NT2/D1 (cell line): ENCODE data around the gene FBLN2.

Source experiments
- DNase-seq: peaks from one replicate; pipeline ENCODE4 v3.0.0-alpha.2; 2011; ENCODE audit warnings: low read depth, low spot score
- H3K27me3 ChIP-seq: 2 replicates; pipeline ENCODE4 v1.6.0; 2011; ENCODE audit warnings: mild to moderate bottlenecking; ENCODE audit not compliant: insufficient read length, insufficient read depth
- H3K36me3 ChIP-seq: 2 replicates; pipeline ENCODE4 v1.6.1; 2011; ENCODE audit warnings: mild to moderate bottlenecking, low read length, mixed read lengths; ENCODE audit not compliant: insufficient read depth, insufficient read length
- H3K4me1 ChIP-seq: 2 replicates; pipeline ENCODE4 v1.5.1; 2011; ENCODE audit not compliant: insufficient read depth, insufficient read length
- H3K4me3 ChIP-seq: 2 replicates; pipeline ENCODE4 v1.5.1; 2011; ENCODE audit warnings: low read depth; ENCODE audit not compliant: insufficient read length
- H3K9ac ChIP-seq: 2 replicates; pipeline ENCODE4 v1.6.0; 2011; ENCODE audit warnings: low read depth; ENCODE audit not compliant: insufficient read length
- H3K9me3 ChIP-seq: 2 replicates; pipeline ENCODE4 v1.5.1; 2011; ENCODE audit warnings: mild to moderate bottlenecking, low read length; ENCODE audit not compliant: insufficient read depth
- SUZ12 ChIP-seq: IDR thresholded peaks from 2 replicates; pipeline ENCODE4 v1.6.1; 2011; ENCODE audit not compliant: insufficient read length, insufficient read depth; ENCODE audit errors: extremely low read depth
- YY1 ChIP-seq: IDR thresholded peaks from 2 replicates; pipeline ENCODE4 v1.6.1; 2011; ENCODE audit not compliant: insufficient read length, insufficient read depth
- ZNF274 ChIP-seq: IDR thresholded peaks from 2 replicates; pipeline ENCODE4 v1.6.1; 2011; ENCODE audit warnings: mild to moderate bottlenecking, low read depth, low read length

Gene FBLN2

DNA sequence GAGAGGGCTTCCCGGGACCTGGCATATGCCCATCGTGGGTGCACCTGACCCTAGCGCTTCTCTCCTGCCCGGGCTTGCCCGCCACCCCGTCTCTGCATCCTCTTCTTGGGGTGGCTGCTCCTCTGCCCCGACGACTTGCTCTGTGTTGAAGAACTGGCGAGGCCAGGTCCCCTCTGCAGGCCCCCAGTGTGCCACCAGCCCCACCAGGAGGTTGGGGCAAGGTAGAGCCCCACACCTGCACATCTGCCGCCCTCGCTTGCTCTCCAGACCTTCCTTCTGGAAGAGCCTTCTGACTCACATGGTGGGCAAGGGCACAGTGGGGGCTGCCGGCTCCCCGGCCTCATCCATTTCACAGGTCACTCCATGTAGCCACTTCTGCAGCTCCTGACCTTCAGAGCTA is 84.3 kb downstream of the FBLN2 start:
- no peak for DNase-seq
- H3K9me3 ChIP-seq: no peaks in the 10 kb centered on the region
- H3K36me3 ChIP-seq: peaks cover 71% of the 10 kb centered on the region
- no peak for TF ChIP-seq ZNF274
- no peak for TF ChIP-seq SUZ12
- no peak for TF ChIP-seq YY1
- H3K27me3 ChIP-seq: no peaks in the 10 kb centered on the region
- no peak overlapping the region for H3K9ac ChIP-seq
- H3K4me3 ChIP-seq: no peak overlapping the region
- no peaks in the 10 kb centered on the region for H3K4me1 ChIP-seq

DNA sequence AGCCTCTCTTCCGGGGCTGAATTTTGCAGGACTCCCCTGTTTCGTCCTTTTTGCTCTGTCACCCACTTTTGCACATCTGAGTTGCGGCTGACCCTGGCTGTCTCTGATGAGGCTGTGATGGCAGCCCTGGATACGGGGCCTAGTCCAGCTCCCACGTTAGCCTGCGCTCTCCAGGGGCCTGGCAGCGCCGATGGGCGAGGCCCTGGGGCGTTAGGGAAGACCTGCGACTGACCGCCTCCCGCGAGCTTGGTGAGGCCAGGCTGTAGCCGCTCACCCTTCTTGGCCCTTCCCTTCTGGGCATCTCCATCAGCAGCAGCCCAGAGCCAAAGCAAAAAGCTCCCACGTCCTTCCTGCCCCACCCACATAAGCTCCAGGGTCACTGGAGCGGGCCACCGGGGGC is 85.2 kb downstream of the FBLN2 start:
- Histone ChIP-seq H3K9me3 (no peaks in the 10 kb centered on the region), H3K36me3 (peaks cover 62% of the 10 kb centered on the region), H3K4me3 (no peak overlapping the region), H3K9ac (no peak overlapping the region), H3K4me1 (no peaks in the 10 kb centered on the region), H3K27me3 (no peaks in the 10 kb centered on the region)
- no peak for DNase-seq
- TF ChIP-seq SUZ12 (no peak), ZNF274 (no peak), YY1 (no peak)

DNA sequence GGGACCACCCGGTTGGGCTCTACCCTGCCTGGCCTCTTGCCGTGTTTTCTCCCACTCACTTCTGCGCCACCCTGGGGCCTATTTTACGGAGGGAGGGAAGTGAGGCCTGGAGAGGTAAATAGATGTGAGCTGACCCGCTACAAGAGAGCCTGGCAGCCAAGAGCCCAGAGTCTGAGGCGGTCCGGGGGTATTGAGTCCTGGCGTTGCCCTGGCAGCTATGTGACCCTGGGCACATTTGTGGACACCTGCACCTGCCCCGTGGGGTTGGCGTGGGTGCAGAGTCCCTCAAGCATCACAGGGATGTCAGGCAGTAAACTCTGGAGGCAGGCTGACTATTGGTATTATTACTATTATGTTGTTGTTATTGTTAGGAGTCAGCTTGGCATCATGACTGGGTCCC is 85.7 kb downstream of the FBLN2 start:
- TF ChIP-seq YY1: no peak
- no peak for TF ChIP-seq SUZ12
- TF ChIP-seq ZNF274: no peak
- DNase-seq: no peak
- H3K27me3 ChIP-seq: no peaks in the 10 kb centered on the region
- no peaks in the 10 kb centered on the region for H3K4me1 ChIP-seq
- H3K36me3 ChIP-seq: peaks cover 57% of the 10 kb centered on the region
- H3K9me3 ChIP-seq: no peaks in the 10 kb centered on the region
- no peak overlapping the region for H3K9ac ChIP-seq
- H3K4me3 ChIP-seq: no peak overlapping the region

DNA sequence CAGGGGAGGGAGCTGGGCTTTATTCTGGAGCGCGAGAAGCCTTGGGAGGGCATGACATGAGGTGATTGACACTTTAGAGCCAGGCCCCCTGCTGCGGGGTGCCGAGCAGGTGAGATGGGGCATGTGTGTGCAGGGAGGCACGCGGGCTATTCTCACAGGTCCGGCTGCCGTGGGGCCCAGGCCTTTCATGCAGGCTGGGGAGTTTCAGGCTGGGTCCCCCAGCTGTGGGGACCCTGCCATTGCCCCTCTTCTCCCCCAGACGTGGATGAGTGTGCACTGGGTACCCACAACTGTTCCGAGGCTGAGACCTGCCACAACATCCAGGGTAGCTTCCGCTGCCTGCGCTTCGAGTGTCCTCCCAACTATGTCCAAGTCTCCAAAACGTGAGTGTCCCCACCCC is 87.3 kb downstream of the FBLN2 start:
- Histone ChIP-seq H3K36me3 (peaks cover 42% of the 10 kb centered on the region), H3K4me3 (no peak overlapping the region), H3K27me3 (no peaks in the 10 kb centered on the region)

DNA sequence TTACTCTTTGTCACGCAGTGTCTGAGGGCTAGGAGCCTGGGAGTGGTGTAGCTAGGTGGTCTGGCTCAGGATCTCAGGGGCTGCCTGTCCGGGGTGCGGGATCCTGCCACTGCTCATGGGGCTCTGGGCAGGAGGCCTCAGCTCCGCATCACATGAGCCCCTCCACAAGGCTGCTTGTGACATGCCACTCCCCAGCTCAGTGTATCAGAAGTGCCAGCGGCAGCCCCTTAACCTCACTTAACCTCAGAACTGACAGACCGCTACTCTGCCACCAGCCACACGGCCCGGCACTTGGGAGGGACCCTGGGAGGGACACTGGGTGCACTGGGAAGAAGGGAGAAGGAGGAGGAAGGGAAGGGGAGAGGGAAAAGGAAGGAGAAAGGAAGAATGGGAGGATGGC is 87.9 kb downstream of the FBLN2 start:
- Histone ChIP-seq H3K27me3 (no peaks in the 10 kb centered on the region), H3K4me1 (no peaks in the 10 kb centered on the region), H3K36me3 (peaks cover 35% of the 10 kb centered on the region), H3K9me3 (no peaks in the 10 kb centered on the region), H3K4me3 (no peak overlapping the region), H3K9ac (no peak overlapping the region)
- no peak for DNase-seq
- TF ChIP-seq ZNF274 (no peak), SUZ12 (no peak), YY1 (no peak)

More for the DNA sequence above, 87.3 kb downstream of the FBLN2 start:
- no peaks in the 10 kb centered on the region for H3K9me3 ChIP-seq
- H3K9ac ChIP-seq: no peak overlapping the region
- DNase-seq: no peak
- TF ChIP-seq ZNF274 (no peak), YY1 (no peak), SUZ12 (no peak)
- H3K4me1 ChIP-seq: no peaks in the 10 kb centered on the region

DNA sequence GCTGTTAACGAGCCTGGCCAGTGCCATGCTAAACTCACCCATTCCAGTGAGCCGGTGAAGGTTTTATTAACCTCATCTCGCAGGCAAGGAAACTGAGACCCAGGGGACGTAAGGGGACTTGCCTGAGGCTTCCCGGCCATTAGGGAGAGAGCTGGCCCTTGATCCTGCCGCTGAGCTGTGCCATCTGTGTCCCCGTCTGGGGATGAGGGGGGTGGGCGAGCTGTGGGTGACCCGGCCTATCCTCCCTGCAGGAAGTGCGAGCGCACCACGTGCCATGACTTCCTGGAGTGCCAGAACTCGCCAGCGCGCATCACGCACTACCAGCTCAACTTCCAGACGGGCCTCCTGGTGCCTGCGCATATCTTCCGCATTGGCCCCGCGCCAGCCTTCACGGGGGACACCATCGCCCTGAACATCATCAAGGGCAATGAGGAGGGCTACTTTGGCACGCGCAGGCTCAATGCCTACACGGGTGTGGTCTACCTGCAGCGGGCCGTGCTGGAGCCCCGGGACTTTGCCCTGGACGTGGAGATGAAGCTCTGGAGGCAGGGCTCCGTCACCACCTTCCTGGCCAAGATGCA is 88.5 kb downstream of the FBLN2 start:
- peaks cover 30% of the 10 kb centered on the region for H3K36me3 ChIP-seq
- H3K9ac ChIP-seq: no peak overlapping the region
- DNase-seq: no peak
- H3K4me1 ChIP-seq: no peaks in the 10 kb centered on the region
- H3K4me3 ChIP-seq: no peak overlapping the region
- no peaks in the 10 kb centered on the region for H3K9me3 ChIP-seq
- no peaks in the 10 kb centered on the region for H3K27me3 ChIP-seq
- no peak for TF ChIP-seq SUZ12
- no peak for TF ChIP-seq YY1
- no peak for TF ChIP-seq ZNF274

DNA sequence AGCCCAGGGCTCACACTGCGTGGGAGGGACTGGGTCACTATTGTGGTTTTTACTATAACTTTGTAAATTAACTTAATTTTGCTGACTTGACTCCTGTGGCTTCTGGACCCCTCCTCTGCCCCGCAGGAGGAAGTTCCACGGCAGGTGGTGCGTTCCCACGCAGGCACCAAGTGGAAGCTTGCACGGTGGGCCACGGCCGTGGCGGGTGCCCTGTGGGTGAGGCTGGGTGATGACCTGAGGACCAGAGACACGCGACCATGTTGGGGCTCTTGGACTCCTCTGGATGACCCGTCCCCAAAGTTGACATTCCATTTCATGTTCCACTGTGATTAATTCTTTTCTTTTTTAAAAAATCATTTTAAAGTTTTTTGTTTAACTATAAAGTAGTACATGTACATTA is 89.0 kb downstream of the FBLN2 start:
- Histone ChIP-seq H3K4me1 (no peaks in the 10 kb centered on the region), H3K36me3 (peaks cover 25% of the 10 kb centered on the region), H3K9ac (no peak overlapping the region), H3K4me3 (no peak overlapping the region), H3K9me3 (no peaks in the 10 kb centered on the region), H3K27me3 (no peaks in the 10 kb centered on the region)
- no peak for DNase-seq
- TF ChIP-seq YY1 (no peak), ZNF274 (no peak), SUZ12 (no peak)

DNA sequence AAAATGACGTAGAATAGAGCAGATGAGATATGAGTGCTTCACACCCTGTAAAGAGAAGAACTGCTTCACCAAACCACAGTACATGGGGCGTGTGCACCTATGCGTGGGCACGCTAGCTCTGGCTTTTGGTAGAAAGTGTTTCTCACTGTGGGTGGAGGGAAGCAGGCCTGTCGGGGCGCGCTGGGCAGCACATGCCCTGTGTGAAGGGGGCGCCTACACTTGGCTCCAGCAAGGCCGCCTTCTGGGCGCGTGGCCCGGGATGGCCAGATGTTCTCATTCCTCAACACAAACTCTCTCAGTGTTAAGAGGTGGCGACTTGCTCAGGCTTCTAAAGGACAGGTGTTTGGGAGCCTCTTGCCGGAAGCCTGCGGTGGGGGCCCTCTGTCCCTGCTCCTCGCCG is 90.0 kb downstream of the FBLN2 start:
- H3K9me3 ChIP-seq: no peaks in the 10 kb centered on the region
- H3K27me3 ChIP-seq: no peaks in the 10 kb centered on the region
- H3K4me3 ChIP-seq: no peak overlapping the region
- peaks cover 17% of the 10 kb centered on the region for H3K36me3 ChIP-seq
- no peak for DNase-seq
- TF ChIP-seq YY1 (no peak), SUZ12 (no peak), ZNF274 (no peak)
- no peak overlapping the region for H3K9ac ChIP-seq
- no peaks in the 10 kb centered on the region for H3K4me1 ChIP-seq
